ENCODE results near the gene ELK3. TPM values are rescaled to one million over a fixed set of nuclear protein-coding genes. Genes with fewer than 3 reads are reported as not detected.

The ELK3 gene
- total and polyA plus RNA-seq, 9 of the 15 experiments (the other 6 are each of a cell fraction or from before 2014, with no cell fraction given) = 1.5 to 5.5 (median 2.9) TPM

GRCh38 chr12:96218989-96219678, 25.0 kb downstream of the ELK3 start:
- POLR2A ChIA-PET = interaction anchor here (1.0 kb wide), 1 partner anchor 12 kb away, joined by 3 read pairs; no protein-coding TSS in a partner anchor
- Histone ChIP-seq H3K4me1 (replicated peaks in 1 of 2; ENCODE audit: control insufficient read depth in 2 of 2, insufficient read depth in 2 of 2, low read length in 2 of 2) (no peaks in the 10 kb centered on the region), H3K79me2 (ENCODE audit: control insufficient read depth, insufficient read depth, low read length) (no peaks in the 10 kb centered on the region), H3K27ac (ENCODE audit: extremely low read depth, low read depth, low read length) (no peak overlapping the region), H3K9me3 (replicated peaks; ENCODE audit: control insufficient read depth, insufficient read depth, low read depth, low read length) (no peaks in the 10 kb centered on the region), H3K9me1 (ENCODE audit: control insufficient read depth, insufficient read depth, low read length) (no peaks in the 10 kb centered on the region), H3K4me3 (no peak overlapping the region), H3K4me2 (ENCODE audit: insufficient read depth, low read length) (no peak overlapping the region), H4K20me1 (replicated peaks; ENCODE audit: control insufficient read depth, insufficient read depth, low read length) (no peaks in the 10 kb centered on the region), H2AFZ (ENCODE audit: low read depth, low read length) (no peak overlapping the region), H3K36me3 (ENCODE audit: control insufficient read depth, insufficient read depth, low read length) (no peaks in the 10 kb centered on the region), H3K9ac (ENCODE audit: insufficient read depth in 1 of 2, low read depth in 2 of 2, low read length in 2 of 2) (no peak overlapping the region), H3K27me3 (ENCODE audit: control insufficient read depth in 2 of 2, insufficient read depth in 2 of 2, low read length in 2 of 2) (0 out of 5 replicates have a peak, but pooled peaks cover 0 to 3% of the 10 kb centered on the region in 2 experiments)
- intact Hi-C loops (cut with micrococcal nuclease) = loop anchor here (5.0 kb wide), 1 partner anchor 178 kb away; no protein-coding TSS in a partner anchor
- WGBS (ENCODE audit: insufficient coverage, low coverage, missing lambda C conversion rate) = 45% methylated on average over 11 of the region's 11 CpGs
- in situ Hi-C loops (cut with MboI) = loop anchor here (10.0 kb wide), 1 partner anchor 154 kb away; no protein-coding TSS in a partner anchor
- TF ChIP-seq SIRT6 (IDR thresholded peaks at IDR 0.05; ENCODE audit: low read depth, low read length) (no peak), FOXP4 (CRISPR knock-in tag; IDR thresholded peaks at IDR 0.05; ENCODE audit: borderline replicate concordance) (no peak), ZNF174 (CRISPR knock-in tag; IDR thresholded peaks at IDR 0.05) (no peak), RBM17 (IDR thresholded peaks at IDR 0.05; ENCODE audit: borderline replicate concordance, low read depth, low read length) (no peak), PHB (CRISPR knock-in tag; IDR thresholded peaks at IDR 0.05) (no peak), MAZ (CRISPR knock-in tag; conservative IDR thresholded peaks at IDR 0.05 in 1 of 2, IDR thresholded peaks at IDR 0.05 in 1 of 2) (no peak)
- FAIRE-seq (no peak), DNase-seq (ENCODE audit: extremely low read depth in 1 of 4, low spot score in 3 of 4) (no peak), ATAC-seq (no peak)
- BruUV-seq (replicated peaks) = no TSS peak
- CTCF ChIA-PET (ENCODE audit: low intra/inter-chr PET ratio) = no interaction called here
